Measurements from ENCODE around the gene CAPSL. TPM values are rescaled to one million over a fixed set of nuclear protein-coding genes. Genes with fewer than 3 reads are reported as not detected.

Gene CAPSL
- total RNA-seq, 1 donor from 2014 or later, result 1.1 TPM

DNA sequence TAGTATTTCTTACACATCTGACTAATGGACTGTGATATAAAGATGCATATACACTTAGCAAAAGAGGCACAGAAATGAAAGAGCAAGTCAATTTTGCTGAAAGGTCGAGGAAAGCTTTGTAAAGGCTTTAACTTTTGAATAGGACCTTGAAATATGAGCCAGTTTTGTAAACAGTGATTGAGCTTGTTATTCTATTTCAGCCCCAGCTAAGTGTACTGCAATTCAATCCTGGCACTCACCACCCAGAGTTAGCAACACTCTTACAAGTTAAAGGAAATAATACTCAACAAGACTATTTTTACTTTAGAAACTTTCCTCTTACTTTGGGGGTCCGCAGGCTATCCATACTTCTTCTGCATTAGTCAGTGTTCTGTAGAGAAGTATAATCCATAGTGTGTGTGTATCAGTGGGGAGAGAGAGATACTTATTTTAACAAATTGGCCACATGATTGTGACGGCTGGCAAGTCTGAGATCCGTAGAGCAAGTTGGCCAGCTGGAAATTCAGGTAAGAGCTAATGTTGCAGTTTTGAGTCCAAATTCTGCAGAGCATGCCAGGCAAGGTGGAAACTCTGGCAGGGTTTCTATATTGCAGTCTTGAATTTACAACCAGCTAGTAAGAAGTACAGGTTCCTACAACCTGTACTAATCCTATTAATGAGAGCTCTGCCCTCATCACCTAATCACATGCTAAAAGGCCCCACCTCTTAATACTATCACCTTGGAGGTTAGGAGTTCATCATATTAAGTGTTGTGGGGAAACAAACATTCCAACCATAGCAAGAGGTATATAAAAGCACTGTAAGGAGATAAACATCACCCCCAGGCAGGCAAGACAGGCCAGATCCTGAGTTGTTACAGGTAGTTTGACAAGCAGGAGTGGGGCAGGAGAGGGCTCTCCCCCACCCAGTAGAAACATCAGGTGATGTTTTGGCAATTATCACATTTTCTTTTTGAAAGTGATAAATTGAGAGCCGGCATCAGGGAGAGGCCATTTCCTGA, 48.1 kb downstream of the CAPSL start:
- no peak overlapping the region for H3K4me3 Mint-ChIP-seq (ENCODE audit: low read depth)
- TF ChIP-seq, protein P1, sequence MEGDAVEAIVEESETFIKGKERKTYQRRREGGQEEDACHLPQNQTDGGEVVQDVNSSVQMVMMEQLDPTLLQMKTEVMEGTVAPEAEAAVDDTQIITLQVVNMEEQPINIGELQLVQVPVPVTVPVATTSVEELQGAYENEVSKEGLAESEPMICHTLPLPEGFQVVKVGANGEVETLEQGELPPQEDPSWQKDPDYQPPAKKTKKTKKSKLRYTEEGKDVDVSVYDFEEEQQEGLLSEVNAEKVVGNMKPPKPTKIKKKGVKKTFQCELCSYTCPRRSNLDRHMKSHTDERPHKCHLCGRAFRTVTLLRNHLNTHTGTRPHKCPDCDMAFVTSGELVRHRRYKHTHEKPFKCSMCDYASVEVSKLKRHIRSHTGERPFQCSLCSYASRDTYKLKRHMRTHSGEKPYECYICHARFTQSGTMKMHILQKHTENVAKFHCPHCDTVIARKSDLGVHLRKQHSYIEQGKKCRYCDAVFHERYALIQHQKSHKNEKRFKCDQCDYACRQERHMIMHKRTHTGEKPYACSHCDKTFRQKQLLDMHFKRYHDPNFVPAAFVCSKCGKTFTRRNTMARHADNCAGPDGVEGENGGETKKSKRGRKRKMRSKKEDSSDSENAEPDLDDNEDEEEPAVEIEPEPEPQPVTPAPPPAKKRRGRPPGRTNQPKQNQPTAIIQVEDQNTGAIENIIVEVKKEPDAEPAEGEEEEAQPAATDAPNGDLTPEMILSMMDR (IDR thresholded peaks at IDR 0.05; ENCODE audit: unreplicated experiment), result no peak
- no peaks in the 10 kb centered on the region for H3K36me3 Mint-ChIP-seq (ENCODE audit: insufficient read depth)
- no peak overlapping the region for H3K27ac Mint-ChIP-seq
- peaks cover 7% of the 10 kb centered on the region for H3K9me3 Mint-ChIP-seq (ENCODE audit: low read depth)
- H3K4me1 Mint-ChIP-seq (ENCODE audit: low read depth), result peaks cover 4% of the 10 kb centered on the region
- no peak for DNase-seq (ENCODE audit: low spot score, unreplicated experiment)
- H3K27me3 Mint-ChIP-seq, result no peaks in the 10 kb centered on the region

DNA sequence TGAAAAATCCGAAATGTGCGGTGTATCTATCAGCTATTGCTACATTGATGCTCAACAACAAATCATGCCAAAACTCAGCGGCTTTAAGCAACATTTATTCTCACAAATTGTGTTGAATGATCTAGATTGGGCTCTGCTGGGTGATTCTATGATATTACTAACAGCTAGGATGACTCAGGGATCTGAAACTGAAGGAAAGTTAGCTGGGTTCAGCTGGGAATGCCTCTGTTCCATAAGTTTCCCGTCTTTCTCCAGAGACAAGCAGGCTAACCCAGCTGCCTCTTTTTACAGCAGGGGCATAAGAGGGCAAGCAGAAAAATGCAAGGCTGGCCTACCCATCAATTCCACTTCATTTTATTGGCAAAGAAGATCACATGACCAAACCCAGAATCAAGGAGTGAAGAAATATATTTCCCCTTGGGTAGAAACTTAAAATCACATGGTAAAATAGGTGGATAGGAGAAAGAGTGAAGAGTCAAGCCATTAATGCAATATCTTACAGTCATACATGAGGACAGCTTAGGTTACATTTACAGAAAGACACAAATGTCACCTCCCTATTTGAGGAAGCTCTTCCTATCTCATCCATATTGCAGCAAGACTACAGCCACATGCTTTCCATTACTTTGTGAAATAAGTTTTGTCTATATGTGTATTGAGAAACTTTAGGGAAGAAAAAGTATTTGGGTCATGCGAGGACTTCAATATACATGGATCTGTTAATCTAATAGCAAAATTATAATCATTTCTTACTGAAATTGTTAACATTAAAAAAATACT, 50.9 kb downstream of the CAPSL start:
- TF ChIP-seq, protein P1 (IDR thresholded peaks at IDR 0.05; ENCODE audit: unreplicated experiment), result no peak
- H3K4me3 Mint-ChIP-seq (ENCODE audit: low read depth), result no peak overlapping the region
- peaks cover 4% of the 10 kb centered on the region for H3K4me1 Mint-ChIP-seq (ENCODE audit: low read depth)
- H3K9me3 Mint-ChIP-seq (ENCODE audit: low read depth), result peaks cover 3% of the 10 kb centered on the region
- no peak overlapping the region for H3K27ac Mint-ChIP-seq
- no peak for DNase-seq (ENCODE audit: low spot score, unreplicated experiment)
- no peaks in the 10 kb centered on the region for H3K36me3 Mint-ChIP-seq (ENCODE audit: insufficient read depth)
- H3K27me3 Mint-ChIP-seq, result no peaks in the 10 kb centered on the region

DNA sequence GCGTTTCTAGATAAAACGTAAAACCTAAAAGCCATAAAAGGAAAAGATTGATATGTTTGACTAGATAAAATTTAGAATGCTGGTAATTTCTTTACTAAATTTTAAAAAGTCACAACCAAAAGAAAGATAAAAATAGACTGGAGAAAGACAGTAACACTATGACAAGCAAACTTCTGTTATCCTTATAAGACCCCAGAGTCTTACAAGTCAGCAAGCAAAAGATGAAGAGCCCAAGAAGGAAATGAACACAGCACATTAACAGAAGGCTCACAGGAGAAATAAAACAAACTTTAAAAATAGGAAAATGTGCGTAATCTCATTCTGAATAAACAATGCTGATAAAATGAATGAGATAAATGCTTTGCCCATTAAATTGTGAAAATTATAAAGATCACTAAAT, 52.0 kb downstream of the CAPSL start:
- DNase-seq (ENCODE audit: low spot score, unreplicated experiment), result no peak
- TF ChIP-seq, protein P1 (IDR thresholded peaks at IDR 0.05; ENCODE audit: unreplicated experiment), result no peak
- H3K27me3 Mint-ChIP-seq, result no peaks in the 10 kb centered on the region
- H3K9me3 Mint-ChIP-seq (ENCODE audit: low read depth), result no peaks in the 10 kb centered on the region
- H3K36me3 Mint-ChIP-seq (ENCODE audit: insufficient read depth), result no peaks in the 10 kb centered on the region
- no peak overlapping the region for H3K4me3 Mint-ChIP-seq (ENCODE audit: low read depth)
- H3K4me1 Mint-ChIP-seq (ENCODE audit: low read depth), result peaks cover 4% of the 10 kb centered on the region
- no peak overlapping the region for H3K27ac Mint-ChIP-seq

DNA sequence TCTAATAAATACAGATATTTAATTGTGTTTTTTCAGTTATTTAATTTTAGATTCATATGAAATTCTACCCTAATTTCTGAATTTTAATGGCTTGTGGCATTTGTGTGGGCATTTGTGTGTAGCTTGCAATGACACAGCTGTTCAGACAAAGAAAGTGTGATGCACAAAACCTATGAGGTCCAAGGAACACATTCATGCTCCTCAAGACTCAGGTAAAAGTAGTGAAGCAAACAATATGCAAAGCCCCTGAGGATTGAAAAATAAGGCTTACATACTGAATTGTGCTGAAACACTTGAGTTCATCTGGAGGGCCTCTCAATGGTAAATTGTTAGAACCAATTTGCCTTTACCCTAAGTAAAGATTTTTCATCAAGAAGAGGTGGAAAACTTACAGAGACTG, 53.6 kb downstream of the CAPSL start:
- DNase-seq (ENCODE audit: low spot score, unreplicated experiment), result no peak
- Mint-ChIP-seq H3K27me3 (no peaks in the 10 kb centered on the region), H3K9me3 (ENCODE audit: low read depth) (no peaks in the 10 kb centered on the region), H3K36me3 (ENCODE audit: insufficient read depth) (no peaks in the 10 kb centered on the region), H3K4me3 (ENCODE audit: low read depth) (no peak overlapping the region), H3K4me1 (ENCODE audit: low read depth) (no peaks in the 10 kb centered on the region), H3K27ac (no peak overlapping the region)
- TF ChIP-seq, protein P1 (IDR thresholded peaks at IDR 0.05; ENCODE audit: unreplicated experiment), result no peak

DNA sequence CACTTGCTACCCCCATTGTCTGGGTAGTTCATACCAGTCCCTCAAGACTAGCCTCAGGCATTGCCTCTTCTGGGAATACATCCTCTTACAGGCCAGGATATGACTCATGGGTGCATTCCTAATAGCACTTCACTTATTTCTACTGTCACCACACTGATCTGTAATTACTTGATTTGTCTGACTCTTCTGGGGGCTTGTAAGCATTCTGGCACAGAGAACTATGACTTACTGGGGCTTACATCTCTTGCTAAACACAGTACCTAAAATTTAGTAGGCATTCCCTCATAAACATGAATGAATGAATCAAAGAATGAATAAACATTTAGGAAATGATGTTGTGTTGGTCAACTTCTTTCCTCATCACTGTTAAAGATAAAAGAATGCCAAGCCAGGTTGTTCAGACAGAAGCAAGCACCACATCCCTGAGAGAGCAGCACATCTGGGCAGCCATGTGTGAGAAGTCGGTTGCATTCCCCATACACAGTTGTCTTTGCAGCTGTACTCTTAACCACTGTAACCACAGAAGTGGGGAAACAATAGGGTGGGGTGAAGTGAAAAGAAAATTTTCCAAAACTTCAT, 54.1 kb downstream of the CAPSL start:
- Mint-ChIP-seq H3K27ac (no peak overlapping the region), H3K9me3 (ENCODE audit: low read depth) (no peaks in the 10 kb centered on the region), H3K27me3 (no peaks in the 10 kb centered on the region), H3K4me3 (ENCODE audit: low read depth) (no peak overlapping the region), H3K36me3 (ENCODE audit: insufficient read depth) (no peaks in the 10 kb centered on the region), H3K4me1 (ENCODE audit: low read depth) (no peaks in the 10 kb centered on the region)
- no peak for DNase-seq (ENCODE audit: low spot score, unreplicated experiment)
- TF ChIP-seq, protein P1 (IDR thresholded peaks at IDR 0.05; ENCODE audit: unreplicated experiment), result no peak
